OCI-LY3 (cell line): ENCODE results near the gene RPS10.

ENCODE experiments used
- CTCF ChIP-seq: fragments of 200-600, 300-600 bp; sonication (generic); IDR thresholded peaks from 2 replicates; pipeline ENCODE4 v1.5.1; 2014; ENCODE audit warnings: antibody characterized with exemption, low read length, low read depth
- EZH2phosphoT487 ChIP-seq: fragments of 200-600 bp; shearing (Covaris generic); IDR thresholded peaks from 2 replicates; pipeline ENCODE4 v1.6.1; 2018; ENCODE audit warnings: antibody characterized with exemption, mixed run types, low read depth

- no peak for TF ChIP-seq CTCF
- TF ChIP-seq EZH2phosphoT487, result no peak
These were observed 754 bp downstream of the RPS10 start for GRCh38 chr6:34425132-34425497.
